Activated B cell treated with CpG ODN at 0.5 μM for 24 hours (primary cell): ENCODE data around the gene SLC10A3. TPM values are rescaled to one million over a fixed set of nuclear protein-coding genes. Genes with fewer than 3 reads are reported as not detected.

ENCODE experiments used
- ATAC-seq: fragments of 200-7000 bp; cut with Tn5 transposase; one replicate; pipeline ENCODE4 v1.10.0; 2021; ENCODE audit warnings: low read depth, mild to moderate bottlenecking, moderate library complexity
- CTCF ChIA-PET: fragments of 350-600 bp; sonication (Branson Sonifier 250); formaldehyde crosslinking; loops from one replicate; lab custom pipeline; 2021; ENCODE audit warnings: antibody characterized with exemption; lab: Charles Lee
- POLR2A ChIA-PET: fragments of 350-600 bp; sonication (Branson Sonifier 250); formaldehyde crosslinking; loops from one replicate; lab custom pipeline; 2021; ENCODE audit warnings: antibody characterized with exemption; lab: Charles Lee
- DNase-seq: peaks from one replicate; pipeline ENCODE4 v3.0.0; 2022
- H3K27ac Mint-ChIP-seq: one replicate; pipeline ENCODE4 v1.8.0; 2020; ENCODE audit warnings: mixed read lengths
- H3K27me3 Mint-ChIP-seq: one replicate; pipeline ENCODE4 v1.8.0; 2021; ENCODE audit warnings: mixed read lengths
- H3K36me3 Mint-ChIP-seq: one replicate; pipeline ENCODE4 v1.8.0; 2021; ENCODE audit warnings: low read depth, mixed read lengths
- H3K4me1 Mint-ChIP-seq: one replicate; pipeline ENCODE4 v1.8.0; 2021; ENCODE audit warnings: mixed read lengths
- H3K4me3 Mint-ChIP-seq: one replicate; pipeline ENCODE4 v1.8.0; 2020; ENCODE audit warnings: mild to moderate bottlenecking, mixed read lengths
- H3K9me3 Mint-ChIP-seq: one replicate; pipeline ENCODE4 v1.8.0; 2020; ENCODE audit warnings: mixed read lengths
- CTCF ChIP-seq: fragments of 200-600 bp; IDR thresholded peaks from one replicate; pipeline ENCODE4 v1.8.0; 2022; ENCODE audit warnings: antibody characterized with exemption, mild to moderate bottlenecking
- intact Hi-C: fragments of 100-400 bp; cut with micrococcal nuclease; formaldehyde crosslinking; loops from one replicate; pipeline ENCODE4 v1.15.1; 2024
- total RNA-seq: library from RNA; stranded (reverse); gene quantifications from 2 replicates; pipeline ENCODE4 v1.2.3, GENCODE V29; 2022

The SLC10A3 gene
- total RNA-seq, 1 donor from 2014 or later = 13.4 TPM

DNA sequence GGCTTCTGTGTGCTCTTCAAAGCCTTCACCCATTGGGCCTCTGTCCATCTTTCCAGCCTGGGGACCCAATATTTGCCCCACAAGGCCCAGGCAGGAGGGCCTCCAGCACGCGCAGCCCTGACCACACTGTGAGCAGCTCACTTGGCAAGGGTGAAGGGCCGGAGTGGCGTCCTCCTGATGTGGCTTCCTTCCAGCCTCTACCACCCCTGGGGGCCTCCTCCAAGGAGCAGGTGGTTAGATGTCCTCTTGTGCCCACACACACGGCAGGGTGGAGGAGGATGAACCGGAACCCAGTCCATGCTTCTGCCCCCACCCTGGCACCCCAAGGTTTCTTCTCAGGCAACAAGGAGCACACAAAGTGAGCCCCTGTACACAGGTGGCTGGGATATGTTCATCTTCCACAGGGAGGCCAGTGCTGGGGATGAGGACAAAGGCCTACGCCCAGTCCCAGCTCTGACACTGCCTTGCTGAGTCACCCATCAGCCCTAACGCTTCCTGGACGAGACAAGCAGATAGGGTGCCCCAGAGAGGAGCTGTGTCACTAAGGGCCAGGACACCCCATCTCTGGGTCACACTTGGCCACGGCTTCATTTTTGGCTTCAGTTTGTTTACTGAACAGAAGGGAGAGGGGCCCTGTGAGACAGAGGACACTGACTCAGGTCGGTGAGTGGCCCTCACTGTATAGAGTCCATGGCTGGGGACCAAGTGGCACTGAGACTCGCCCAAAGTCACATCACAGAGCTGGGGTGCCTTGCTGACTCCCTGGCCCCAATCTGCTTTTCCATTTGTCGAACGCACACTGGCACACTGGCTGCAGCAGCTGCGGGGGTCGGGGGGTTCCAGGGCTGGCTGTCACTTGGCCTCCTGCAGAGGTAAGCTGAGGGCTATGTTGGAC, 5.9 kb downstream of the SLC10A3 start:
- CTCF ChIA-PET = no interaction called here
- peaks cover 10% of the 10 kb centered on the region for H3K36me3 Mint-ChIP-seq
- TF ChIP-seq CTCF = no peak
- ATAC-seq = no peak
- no peak for DNase-seq
- no peak overlapping the region for H3K27ac Mint-ChIP-seq
- H3K4me3 Mint-ChIP-seq = no peak overlapping the region
- H3K4me1 Mint-ChIP-seq = peaks cover 20% of the 10 kb centered on the region
- intact Hi-C loops = no loop called here
- H3K27me3 Mint-ChIP-seq = no peaks in the 10 kb centered on the region
- POLR2A ChIA-PET = interaction anchor here (1.3 to 3.4 kb wide), 2 partner anchors 27 to 87 kb away, joined by 3 to 26 read pairs; partner anchors contain the start of gene RPL10
- no peaks in the 10 kb centered on the region for H3K9me3 Mint-ChIP-seq

GRCh38 chrX:154483325-154483724, 7.1 kb downstream of the SLC10A3 start:
- intact Hi-C loops = no loop called here
- TF ChIP-seq CTCF = no peak
- ATAC-seq (no peak), DNase-seq (no peak)
- H3K27ac Mint-ChIP-seq = no peak overlapping the region
- no peaks in the 10 kb centered on the region for H3K27me3 Mint-ChIP-seq
- no peaks in the 10 kb centered on the region for H3K9me3 Mint-ChIP-seq
- ChIA-PET CTCF (no interaction called here), POLR2A (no interaction called here)
- H3K4me1 Mint-ChIP-seq = peaks cover 20% of the 10 kb centered on the region
- H3K4me3 Mint-ChIP-seq = no peak overlapping the region
- peaks cover 10% of the 10 kb centered on the region for H3K36me3 Mint-ChIP-seq

GRCh38 chrX:154482786-154483185, 7.6 kb downstream of the SLC10A3 start:
- Mint-ChIP-seq H3K9me3 (no peaks in the 10 kb centered on the region), H3K36me3 (peaks cover 6% of the 10 kb centered on the region), H3K4me3 (no peak overlapping the region), H3K27ac (no peak overlapping the region), H3K27me3 (no peaks in the 10 kb centered on the region), H3K4me1 (peaks cover 24% of the 10 kb centered on the region)
- ChIA-PET POLR2A (interaction anchor here (1.2 kb wide), 1 partner anchor 53 kb away, joined by 3 read pairs; no protein-coding TSS in a partner anchor), CTCF (no interaction called here)
- no peak for DNase-seq
- TF ChIP-seq CTCF = no peak
- intact Hi-C loops = no loop called here
- ATAC-seq = no peak

DNA sequence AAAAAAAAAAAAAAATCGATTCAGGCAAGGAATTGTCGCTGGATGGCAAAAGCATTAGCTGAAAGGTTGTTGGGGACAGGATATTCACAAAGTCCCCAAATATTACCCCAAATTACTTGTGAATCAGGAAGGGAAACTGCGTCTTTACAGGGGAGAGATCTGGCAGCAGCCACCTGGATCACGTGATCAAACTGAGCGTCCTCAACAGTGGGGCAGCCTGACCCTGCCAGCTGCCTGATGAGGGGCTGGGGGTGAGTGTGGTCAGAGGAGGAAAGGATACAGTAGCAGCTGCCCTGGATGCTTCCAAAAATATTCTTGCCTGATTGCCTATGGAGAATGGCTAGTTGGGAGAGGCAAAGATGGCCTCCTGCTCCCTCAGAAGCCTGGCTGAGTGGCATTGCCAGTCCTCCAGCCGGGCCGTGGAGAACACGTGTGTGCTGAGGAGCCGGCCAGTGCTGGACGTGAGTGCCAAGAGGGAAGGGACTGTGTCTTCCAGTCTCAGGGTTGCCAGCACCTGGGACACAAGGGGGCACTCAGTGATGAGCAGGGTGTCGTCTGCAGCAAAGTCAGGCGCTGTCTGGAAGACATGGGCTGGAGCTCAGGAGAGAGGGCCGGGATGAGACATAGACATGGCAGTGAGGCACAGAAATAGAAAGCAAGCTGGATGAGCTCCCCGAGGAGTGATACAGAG, 8.4 kb downstream of the SLC10A3 start:
- peaks cover 6% of the 10 kb centered on the region for H3K36me3 Mint-ChIP-seq
- CTCF ChIA-PET = no interaction called here
- no peaks in the 10 kb centered on the region for H3K27me3 Mint-ChIP-seq
- no peak overlapping the region for H3K27ac Mint-ChIP-seq
- POLR2A ChIA-PET = interaction anchor here (1.0 to 1.2 kb wide), 3 partner anchors 9 to 84 kb away, joined by 3 to 5 read pairs (median 5); partner anchors contain the start of gene SLC10A3
- no peak for TF ChIP-seq CTCF
- peaks cover 25% of the 10 kb centered on the region for H3K4me1 Mint-ChIP-seq
- no peaks in the 10 kb centered on the region for H3K9me3 Mint-ChIP-seq
- no peak overlapping the region for H3K4me3 Mint-ChIP-seq
- ATAC-seq (no peak), DNase-seq (no peak)
- intact Hi-C loops = no loop called here

- CTCF ChIA-PET = no interaction called here
- no peak for TF ChIP-seq CTCF
- peaks cover 23% of the 10 kb centered on the region for H3K4me1 Mint-ChIP-seq
- intact Hi-C loops = no loop called here
- DNase-seq = no peak
- H3K4me3 Mint-ChIP-seq = no peak overlapping the region
- POLR2A ChIA-PET = interaction anchor here (0.7 to 1.1 kb wide), 3 partner anchors 10 to 1555 kb away, joined by 5 read pairs; partner anchors contain the start of gene SLC10A3
- no peaks in the 10 kb centered on the region for H3K9me3 Mint-ChIP-seq
- ATAC-seq = no peak
- no peaks in the 10 kb centered on the region for H3K27me3 Mint-ChIP-seq
- no peak overlapping the region for H3K27ac Mint-ChIP-seq
- H3K36me3 Mint-ChIP-seq = peaks cover 6% of the 10 kb centered on the region
These were observed 9.2 kb downstream of the SLC10A3 start for GRCh38 chrX:154481195-154481594.
